GM21576 (cell line): ENCODE data around the gene GPR158.

Experiments used
- ATAC-seq: cut with Tn5 transposase; IDR thresholded peaks from one replicate; pipeline ENCODE4 v1.9.1; 2021; ENCODE audit warnings: mild to moderate bottlenecking, moderate library complexity; ENCODE audit not compliant: unreplicated experiment

GPR158 gene

GRCh38 chr10:25557136-25557535 is 382.3 kb downstream of the GPR158 start:
- no peak for ATAC-seq

- no peak for ATAC-seq
These were observed 387.0 kb downstream of the GPR158 start for GRCh38 chr10:25561758-25562157.

- no peak for ATAC-seq
These were observed 387.7 kb downstream of the GPR158 start for GRCh38 chr10:25562547-25562946.

- no peak for ATAC-seq
These were observed 389.6 kb downstream of the GPR158 start for GRCh38 chr10:25564351-25564750.

GRCh38 chr10:25565570-25565969 is 390.8 kb downstream of the GPR158 start:
- no peak for ATAC-seq

GRCh38 chr10:25573316-25573715 is 398.5 kb downstream of the GPR158 start:
- no peak for ATAC-seq

GRCh38 chr10:25575343-25575742 is 400.5 kb downstream of the GPR158 start:
- ATAC-seq: no peak

- ATAC-seq: no peak
These were observed 403.3 kb downstream of the GPR158 start for GRCh38 chr10:25578061-25578460.

- no peak for ATAC-seq
These were observed 408.2 kb downstream of the GPR158 start for GRCh38 chr10:25582961-25583360.

GRCh38 chr10:25600651-25601050 is 425.9 kb downstream of the GPR158 start:
- ATAC-seq: no peak

GRCh38 chr10:25604591-25604990 is 429.8 kb downstream of the GPR158 start:
- ATAC-seq: no peak

GRCh38 chr10:25614652-25615051 is 439.9 kb downstream of the GPR158 start:
- no peak for ATAC-seq

GRCh38 chr10:25615926-25616325 is 441.1 kb downstream of the GPR158 start:
- ATAC-seq: no peak

GRCh38 chr10:25616903-25617592 is 442.2 kb downstream of the GPR158 start:
- no peak for ATAC-seq

GRCh38 chr10:25627606-25628005 is 452.8 kb downstream of the GPR158 start:
- no peak for ATAC-seq

GRCh38 chr10:25629333-25629732 is 454.5 kb downstream of the GPR158 start:
- no peak for ATAC-seq

GRCh38 chr10:25631471-25631870 is 456.7 kb downstream of the GPR158 start:
- no peak for ATAC-seq

GRCh38 chr10:25632802-25633201 is 458.0 kb downstream of the GPR158 start:
- no peak for ATAC-seq

- no peak for ATAC-seq
These were observed 458.7 kb downstream of the GPR158 start for GRCh38 chr10:25633542-25633941.

GRCh38 chr10:25639646-25640045 is 464.8 kb downstream of the GPR158 start:
- ATAC-seq: no peak

GRCh38 chr10:25641595-25641994 is 466.8 kb downstream of the GPR158 start:
- no peak for ATAC-seq

GRCh38 chr10:25642721-25643120 is 467.9 kb downstream of the GPR158 start:
- no peak for ATAC-seq

- no peak for ATAC-seq
These were observed 471.6 kb downstream of the GPR158 start for GRCh38 chr10:25646371-25646770.
